Tibial nerve (tissue), 3 donors: ENCODE data around the gene TPM3.

Experiments
- CTCF ChIP-seq, 5 experiments: fragments of 200-600 bp in 3 of 5; fragments of 450-650 bp in 2 of 5; sonication (generic) in 3 of 5; IDR thresholded peaks; one replicate each; pipeline ENCODE4 v1.5.1; 2016 to 2019; ENCODE audit warnings: antibody characterized with exemption in 5 of 5, mild to moderate bottlenecking in 3 of 5, moderate library complexity in 2 of 5
- POLR2A ChIP-seq, 2 donors: fragments of 450-650 bp; IDR thresholded peaks; one replicate each; pipeline ENCODE4 v1.6.1; 2017; ENCODE audit warnings: antibody characterized with exemption in 2 of 2, mild to moderate bottlenecking in 2 of 2, moderate library complexity in 2 of 2

DNA sequence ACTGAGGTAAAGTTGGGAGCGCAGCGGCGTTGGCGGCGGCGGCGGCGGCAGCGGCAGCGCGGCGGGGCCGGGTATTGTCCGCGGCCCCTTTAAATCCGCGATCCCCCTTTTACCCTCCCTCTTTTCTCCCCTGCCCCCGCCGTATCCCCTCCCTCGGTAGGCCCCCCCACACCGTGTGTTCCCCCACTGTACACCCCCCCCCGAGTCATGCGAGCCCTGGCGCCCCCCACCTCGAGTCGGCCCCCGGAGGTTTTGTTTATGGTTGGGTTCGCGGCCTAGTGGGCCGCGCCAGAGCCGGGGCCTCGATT lies 29.0 kb upstream of the TPM3 start:
- no peak for TF ChIP-seq CTCF (IDR thresholded peaks at IDR 0.05)
- TF ChIP-seq POLR2A (IDR thresholded peaks at IDR 0.05): no peak
